Cardiac fibroblast (primary cell): ENCODE data around the gene NFKBIA.
A peak's percentile ranks its signal among the peaks of the same experiment; 100 is the strongest.

ENCODE experiments used
- DNase-seq, 2 donors: peaks; one replicate each; pipeline versions ENCODE4 v3.0.0 to v3.0.0-alpha.2; 2010; ENCODE audit warnings: low read depth in 2 of 2
- H3K4me3 ChIP-seq, 2 donors: replicated peaks in 1 of 2; 1 replicate in 1 of 2; 2 replicates in 1 of 2; pipeline ENCODE4 v1.5.1; 2011; ENCODE audit warnings: low read depth in 2 of 2, low read length in 2 of 2, mild to moderate bottlenecking in 2 of 2, moderate library complexity in 1 of 2
- TF ChIP-seq, protein P1 (sequence below): IDR thresholded peaks from one replicate; pipeline ENCODE4 v1.5.1; 2011; ENCODE audit warnings: low read depth, mild to moderate bottlenecking, low read length, inconsistent platforms

NFKBIA gene

GRCh38 chr14:35368139-35368460, 36.4 kb downstream of the NFKBIA start:
- no peak overlapping the region for H3K4me3 ChIP-seq
- no peak for DNase-seq
- TF ChIP-seq, protein P1, sequence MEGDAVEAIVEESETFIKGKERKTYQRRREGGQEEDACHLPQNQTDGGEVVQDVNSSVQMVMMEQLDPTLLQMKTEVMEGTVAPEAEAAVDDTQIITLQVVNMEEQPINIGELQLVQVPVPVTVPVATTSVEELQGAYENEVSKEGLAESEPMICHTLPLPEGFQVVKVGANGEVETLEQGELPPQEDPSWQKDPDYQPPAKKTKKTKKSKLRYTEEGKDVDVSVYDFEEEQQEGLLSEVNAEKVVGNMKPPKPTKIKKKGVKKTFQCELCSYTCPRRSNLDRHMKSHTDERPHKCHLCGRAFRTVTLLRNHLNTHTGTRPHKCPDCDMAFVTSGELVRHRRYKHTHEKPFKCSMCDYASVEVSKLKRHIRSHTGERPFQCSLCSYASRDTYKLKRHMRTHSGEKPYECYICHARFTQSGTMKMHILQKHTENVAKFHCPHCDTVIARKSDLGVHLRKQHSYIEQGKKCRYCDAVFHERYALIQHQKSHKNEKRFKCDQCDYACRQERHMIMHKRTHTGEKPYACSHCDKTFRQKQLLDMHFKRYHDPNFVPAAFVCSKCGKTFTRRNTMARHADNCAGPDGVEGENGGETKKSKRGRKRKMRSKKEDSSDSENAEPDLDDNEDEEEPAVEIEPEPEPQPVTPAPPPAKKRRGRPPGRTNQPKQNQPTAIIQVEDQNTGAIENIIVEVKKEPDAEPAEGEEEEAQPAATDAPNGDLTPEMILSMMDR: no peak

DNA sequence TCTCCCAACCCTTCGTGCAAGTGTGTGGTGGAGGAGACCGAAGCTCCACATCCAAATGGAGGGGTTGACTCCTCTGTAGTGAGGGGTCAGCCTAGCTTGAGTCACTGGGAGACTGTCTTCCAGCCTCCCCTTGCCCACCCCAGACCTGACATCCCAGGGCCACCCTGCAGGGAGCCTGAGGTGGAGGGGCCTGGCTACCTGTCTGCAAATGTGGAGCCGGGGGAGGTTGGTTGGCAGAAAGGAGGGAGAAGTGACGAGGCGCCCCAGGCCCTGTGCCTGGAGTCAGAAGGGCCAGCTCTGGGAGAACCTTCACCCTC, 37.5 kb downstream of the NFKBIA start:
- no peak overlapping the region for H3K4me3 ChIP-seq
- TF ChIP-seq, protein P1: no peak
- no peak for DNase-seq

DNA sequence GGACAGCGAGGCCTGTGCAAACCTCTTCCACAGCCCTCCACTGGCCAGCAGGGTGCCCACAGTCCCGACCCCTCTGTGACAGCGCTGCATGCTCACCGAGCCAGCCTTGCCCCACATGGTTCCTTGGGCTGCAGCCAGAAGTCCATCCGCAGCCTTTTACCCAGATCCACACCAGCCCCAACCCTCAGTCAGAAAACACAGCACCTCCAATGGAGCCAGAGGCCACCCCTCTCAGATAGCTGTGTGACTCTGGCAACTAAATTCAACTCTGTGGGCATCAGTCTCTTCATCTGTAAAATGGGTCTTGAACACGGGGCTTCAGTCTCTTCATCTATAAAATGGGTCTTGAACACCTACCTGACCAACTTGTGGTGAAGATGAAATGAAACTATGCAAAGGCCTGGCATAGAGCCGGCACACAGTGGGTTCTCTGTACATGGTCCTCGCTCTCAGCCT, 38.0 kb downstream of the NFKBIA start:
- DNase-seq: no peak
- no peak overlapping the region for H3K4me3 ChIP-seq
- TF ChIP-seq, protein P1: no peak

GRCh38 chr14:35366056-35366451, 38.5 kb downstream of the NFKBIA start:
- DNase-seq: peak in 1 of 2 donors; percentile 76
- TF ChIP-seq, protein P1: no peak
- H3K4me3 ChIP-seq: no peak overlapping the region

GRCh38 chr14:35365130-35366055, 39.2 kb downstream of the NFKBIA start:
- peak; percentile 84 to 93 for DNase-seq
- TF ChIP-seq, protein P1: no peak
- H3K4me3 ChIP-seq: no peak overlapping the region

GRCh38 chr14:35362911-35363374, 41.6 kb downstream of the NFKBIA start:
- TF ChIP-seq, protein P1: no peak
- H3K4me3 ChIP-seq: no peak overlapping the region
- DNase-seq: peak; percentile 63 to 80
